ENCODE results near the gene ANKRD10.
A peak's percentile ranks its signal among the peaks of the same experiment; 100 is the strongest.

ANKRD10 gene

GRCh38 chr13:110915057-110915873 is at the start of gene ANKRD10:
ANKRD10 (minus strand) TSS chr13:110915069; CDS start chr13:110914934, 135 bp downstream.
- TF ChIP-seq ZNF70 (CRISPR knock-in tag; IDR thresholded peaks at IDR 0.05) (no peak), TCF4 (CRISPR knock-in tag; IDR thresholded peaks at IDR 0.05; ENCODE audit: borderline replicate concordance) (no peak), BACH2 (CRISPR knock-in tag; IDR thresholded peaks at IDR 0.05; ENCODE audit: borderline replicate concordance) (no peak), ZNF565 (CRISPR knock-in tag; conservative IDR thresholded peaks at IDR 0.05; ENCODE audit: low read depth) (no peak), POU6F1 (CRISPR knock-in tag; IDR thresholded peaks at IDR 0.05; ENCODE audit: borderline replicate concordance, low read depth) (no peak), OSR1 (CRISPR knock-in tag; IDR thresholded peaks at IDR 0.05) (no peak), SNAI2 (CRISPR knock-in tag; IDR thresholded peaks at IDR 0.05) (no peak), ZFP30 (CRISPR knock-in tag; IDR thresholded peaks at IDR 0.05) (no peak), PATZ1 (CRISPR knock-in tag; IDR thresholded peaks at IDR 0.05; ENCODE audit: borderline replicate concordance) (no peak), ARNTL (CRISPR knock-in tag; IDR thresholded peaks at IDR 0.05; ENCODE audit: borderline replicate concordance, low read depth) (no peak), GLIS3 (CRISPR knock-in tag; IDR thresholded peaks at IDR 0.05) (no peak), ZNF8 (CRISPR knock-in tag; IDR thresholded peaks at IDR 0.05) (no peak), RARB (CRISPR knock-in tag; IDR thresholded peaks at IDR 0.05) (no peak), TOX (CRISPR knock-in tag; IDR thresholded peaks at IDR 0.05; ENCODE audit: borderline replicate concordance) (no peak), ISL1 (CRISPR knock-in tag; IDR thresholded peaks at IDR 0.05) (no peak), PPARA (CRISPR knock-in tag; IDR thresholded peaks at IDR 0.05; ENCODE audit: borderline replicate concordance) (no peak)
- ATAC-seq: peak; percentile 89

- TF ChIP-seq TSHZ2 (CRISPR knock-in tag; IDR thresholded peaks at IDR 0.05): no peak
- TF ChIP-seq SNAI2 (CRISPR knock-in tag; IDR thresholded peaks at IDR 0.05): no peak
- TF ChIP-seq CREB5 (CRISPR knock-in tag; IDR thresholded peaks at IDR 0.05; ENCODE audit: low read depth): no peak
- no peak for TF ChIP-seq ZFP3 (CRISPR knock-in tag; IDR thresholded peaks at IDR 0.05)
- TF ChIP-seq PATZ1 (CRISPR knock-in tag; IDR thresholded peaks at IDR 0.05; ENCODE audit: borderline replicate concordance): no peak
- ATAC-seq: no peak
These were observed 49.6 kb upstream of the ANKRD10 start for GRCh38 chr13:110964229-110965037.

All from SK-N-SH treated with all-trans-retinoic acid at 6 μM for 48 hours (cell line).